Hepatocyte (in vitro differentiated cells): ENCODE results near the gene RTN3. TPM values are rescaled to one million over a fixed set of nuclear protein-coding genes. Genes with fewer than 3 reads are reported as not detected.

Source experiments
- DNase-seq: peaks from one replicate; pipeline ENCODE4 v3.0.0-alpha.2; 2016; ENCODE audit warnings: low spot score
- H2AFZ ChIP-seq: fragments of 200-600 bp; sonication (generic); 2 replicates; pipeline ENCODE4 v1.6.0; 2016; ENCODE audit warnings: antibody characterized with exemption, mild to moderate bottlenecking
- H3K27ac ChIP-seq: fragments of 200-600 bp; sonication (generic); 2 replicates; pipeline ENCODE4 v1.5.1; 2016; ENCODE audit warnings: mild to moderate bottlenecking
- H3K27me3 ChIP-seq: fragments of 200-600 bp; sonication (generic); 2 replicates; pipeline ENCODE4 v1.6.1; 2016
- H3K36me3 ChIP-seq: fragments of 200-600 bp; sonication (generic); replicated peaks from 2 replicates; pipeline ENCODE4 v1.5.1; 2016; ENCODE audit warnings: low read depth; ENCODE audit not compliant: insufficient read depth
- H3K4me1 ChIP-seq: fragments of 200-600 bp; sonication (generic); 2 replicates; pipeline ENCODE4 v1.5.1; 2016; ENCODE audit warnings: mild to moderate bottlenecking, moderate library complexity; ENCODE audit not compliant: insufficient read depth
- H3K4me2 ChIP-seq: fragments of 200-600 bp; sonication (generic); 2 replicates; pipeline ENCODE4 v1.6.0; 2016
- H3K4me3 ChIP-seq: fragments of 200-600 bp; sonication (generic); 2 replicates; pipeline ENCODE4 v1.5.1; 2016; ENCODE audit warnings: mild to moderate bottlenecking
- H3K79me2 ChIP-seq: fragments of 200-600 bp; sonication (generic); 2 replicates; pipeline ENCODE4 v1.6.0; 2017; ENCODE audit warnings: mild to moderate bottlenecking
- H3K9me2 ChIP-seq: fragments of 200-600 bp; sonication (generic); replicated peaks from 2 replicates; pipeline ENCODE4 v1.6.0; 2017; ENCODE audit warnings: mild to moderate bottlenecking; ENCODE audit not compliant: insufficient read depth
- H3K9me3 ChIP-seq: fragments of 200-600 bp; sonication (generic); 2 replicates; pipeline ENCODE4 v1.5.1; 2016; ENCODE audit warnings: low read depth, mild to moderate bottlenecking
- H4K20me1 ChIP-seq: fragments of 200-600 bp; sonication (generic); 2 replicates; pipeline ENCODE4 v1.6.0; 2016; ENCODE audit warnings: mild to moderate bottlenecking; ENCODE audit not compliant: insufficient read depth, poor library complexity, severe bottlenecking
- EZH2 ChIP-seq: fragments of 200-600 bp; sonication (generic); IDR thresholded peaks from 2 replicates; pipeline ENCODE4 v1.6.1; 2016; ENCODE audit warnings: antibody characterized with exemption, mild to moderate bottlenecking, borderline replicate concordance
- EZH2phosphoT487 ChIP-seq: fragments of 200-600 bp; sonication (generic); IDR thresholded peaks from one replicate; pipeline ENCODE4 v1.6.1; 2018; ENCODE audit warnings: antibody characterized with exemption, mild to moderate bottlenecking, low read depth, moderate library complexity; ENCODE audit not compliant: unreplicated experiment, severe bottlenecking
- WGBS: methylation state at CpG from one replicate; pipeline ENCODE4 v1.1.6; 2016; ENCODE audit warnings: low lambda C conversion rate; ENCODE audit errors: missing lambda C conversion rate; 5-methylcytosine and 5-hydroxymethylcytosine counted together
- polyA plus RNA-seq: library from polyadenylated mRNA; unstranded; fragments of >200 nt; fragmentation: Nextera tagmentation; extraction: Ambion mirVana; gene quantifications from 2 replicates; pipeline ENCODE4 v1.2.1, GENCODE V29; 2016
- total RNA-seq: library from RNA; depleted of rRNA; stranded (reverse); fragments of >200 nt; gene quantifications from 2 replicates; pipeline ENCODE4 v1.2.3, GENCODE V29; 2014
- TF ChIP-seq, protein P1 (sequence below): fragments of 200-600 bp; sonication (generic); IDR thresholded peaks from 2 replicates; pipeline ENCODE4 v1.5.1; 2016; ENCODE audit warnings: antibody characterized with exemption, mild to moderate bottlenecking; ENCODE audit not compliant: poor library complexity

The RTN3 gene
- total and polyA plus RNA-seq, 2 experiments from 2014 or later: 84.0 to 89.9 TPM

DNA sequence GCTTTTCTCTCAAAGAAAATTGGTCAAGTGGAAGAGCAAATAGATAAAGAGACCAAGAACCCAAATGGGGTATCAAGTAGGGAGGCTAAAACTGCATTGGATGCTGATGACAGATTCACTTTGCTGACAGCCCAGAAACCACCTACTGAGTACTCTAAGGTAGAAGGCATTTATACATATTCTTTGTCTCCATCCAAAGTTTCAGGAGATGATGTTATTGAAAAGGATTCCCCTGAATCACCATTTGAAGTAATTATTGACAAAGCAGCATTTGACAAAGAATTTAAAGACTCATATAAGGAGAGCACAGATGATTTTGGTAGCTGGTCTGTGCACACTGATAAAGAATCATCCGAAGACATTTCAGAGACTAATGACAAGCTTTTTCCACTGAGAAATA, 37.7 kb downstream of the RTN3 start:
- Histone ChIP-seq H3K36me3 (no peaks in the 10 kb centered on the region), H3K9me2 (no peaks in the 10 kb centered on the region), H3K4me1 (no peaks in the 10 kb centered on the region), H3K27ac (no peak overlapping the region), H3K4me3 (no peak overlapping the region), H3K27me3 (no peaks in the 10 kb centered on the region), H2AFZ (no peak overlapping the region), H3K4me2 (no peak overlapping the region), H3K9me3 (no peaks in the 10 kb centered on the region), H4K20me1 (no peaks in the 10 kb centered on the region), H3K79me2 (peaks cover 68% of the 10 kb centered on the region)
- DNase-seq: no peak
- WGBS: 100% methylated on average over 1 of the region's 1 CpG
- TF ChIP-seq EZH2phosphoT487: no peak
- TF ChIP-seq EZH2: no peak
- TF ChIP-seq, protein P1, sequence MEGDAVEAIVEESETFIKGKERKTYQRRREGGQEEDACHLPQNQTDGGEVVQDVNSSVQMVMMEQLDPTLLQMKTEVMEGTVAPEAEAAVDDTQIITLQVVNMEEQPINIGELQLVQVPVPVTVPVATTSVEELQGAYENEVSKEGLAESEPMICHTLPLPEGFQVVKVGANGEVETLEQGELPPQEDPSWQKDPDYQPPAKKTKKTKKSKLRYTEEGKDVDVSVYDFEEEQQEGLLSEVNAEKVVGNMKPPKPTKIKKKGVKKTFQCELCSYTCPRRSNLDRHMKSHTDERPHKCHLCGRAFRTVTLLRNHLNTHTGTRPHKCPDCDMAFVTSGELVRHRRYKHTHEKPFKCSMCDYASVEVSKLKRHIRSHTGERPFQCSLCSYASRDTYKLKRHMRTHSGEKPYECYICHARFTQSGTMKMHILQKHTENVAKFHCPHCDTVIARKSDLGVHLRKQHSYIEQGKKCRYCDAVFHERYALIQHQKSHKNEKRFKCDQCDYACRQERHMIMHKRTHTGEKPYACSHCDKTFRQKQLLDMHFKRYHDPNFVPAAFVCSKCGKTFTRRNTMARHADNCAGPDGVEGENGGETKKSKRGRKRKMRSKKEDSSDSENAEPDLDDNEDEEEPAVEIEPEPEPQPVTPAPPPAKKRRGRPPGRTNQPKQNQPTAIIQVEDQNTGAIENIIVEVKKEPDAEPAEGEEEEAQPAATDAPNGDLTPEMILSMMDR: no peak

DNA sequence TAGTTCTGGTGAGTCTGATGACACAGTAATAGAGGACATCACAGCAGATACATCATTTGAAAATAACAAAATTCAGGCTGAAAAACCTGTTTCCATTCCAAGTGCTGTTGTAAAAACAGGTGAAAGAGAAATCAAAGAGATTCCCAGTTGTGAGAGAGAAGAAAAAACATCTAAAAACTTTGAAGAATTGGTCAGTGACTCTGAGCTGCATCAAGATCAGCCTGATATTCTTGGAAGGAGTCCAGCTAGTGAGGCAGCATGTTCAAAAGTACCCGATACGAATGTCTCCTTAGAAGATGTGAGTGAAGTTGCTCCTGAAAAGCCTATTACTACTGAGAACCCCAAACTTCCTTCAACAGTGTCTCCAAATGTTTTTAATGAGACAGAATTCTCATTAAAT, 38.7 kb downstream of the RTN3 start:
- WGBS: 75% methylated on average over 2 of the region's 2 CpGs
- H3K4me3 ChIP-seq: no peak overlapping the region
- H3K79me2 ChIP-seq: peaks cover 63% of the 10 kb centered on the region
- H2AFZ ChIP-seq: no peak overlapping the region
- no peaks in the 10 kb centered on the region for H3K4me1 ChIP-seq
- H3K4me2 ChIP-seq: no peak overlapping the region
- no peaks in the 10 kb centered on the region for H4K20me1 ChIP-seq
- H3K27ac ChIP-seq: no peak overlapping the region
- no peak for DNase-seq
- H3K9me2 ChIP-seq: no peaks in the 10 kb centered on the region
- TF ChIP-seq EZH2 (no peak), EZH2phosphoT487 (no peak)
- TF ChIP-seq, protein P1: no peak
- no peaks in the 10 kb centered on the region for H3K9me3 ChIP-seq
- H3K27me3 ChIP-seq: no peaks in the 10 kb centered on the region
- no peaks in the 10 kb centered on the region for H3K36me3 ChIP-seq

DNA sequence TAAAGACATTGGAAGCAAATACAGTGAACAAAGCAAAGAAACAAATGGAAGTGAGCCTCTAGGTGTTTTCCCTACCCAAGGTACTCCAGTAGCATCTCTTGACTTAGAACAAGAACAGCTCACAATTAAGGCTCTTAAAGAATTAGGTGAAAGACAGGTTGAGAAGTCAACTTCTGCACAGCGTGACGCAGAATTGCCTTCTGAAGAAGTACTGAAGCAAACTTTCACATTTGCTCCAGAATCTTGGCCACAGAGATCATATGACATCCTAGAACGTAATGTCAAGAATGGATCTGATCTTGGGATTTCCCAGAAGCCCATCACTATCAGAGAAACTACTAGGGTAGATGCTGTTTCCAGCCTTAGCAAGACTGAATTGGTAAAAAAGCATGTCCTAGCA, 39.3 kb downstream of the RTN3 start:
- Histone ChIP-seq H4K20me1 (no peaks in the 10 kb centered on the region), H3K4me2 (no peak overlapping the region), H3K9me2 (no peaks in the 10 kb centered on the region), H3K9me3 (no peaks in the 10 kb centered on the region), H3K27ac (no peak overlapping the region), H3K4me1 (no peaks in the 10 kb centered on the region), H3K27me3 (no peaks in the 10 kb centered on the region), H2AFZ (no peak overlapping the region), H3K79me2 (peaks cover 62% of the 10 kb centered on the region), H3K36me3 (no peaks in the 10 kb centered on the region), H3K4me3 (no peak overlapping the region)
- DNase-seq: no peak
- WGBS: 91% methylated on average over 3 of the region's 3 CpGs
- TF ChIP-seq EZH2phosphoT487: no peak
- TF ChIP-seq, protein P1: no peak
- no peak for TF ChIP-seq EZH2

DNA sequence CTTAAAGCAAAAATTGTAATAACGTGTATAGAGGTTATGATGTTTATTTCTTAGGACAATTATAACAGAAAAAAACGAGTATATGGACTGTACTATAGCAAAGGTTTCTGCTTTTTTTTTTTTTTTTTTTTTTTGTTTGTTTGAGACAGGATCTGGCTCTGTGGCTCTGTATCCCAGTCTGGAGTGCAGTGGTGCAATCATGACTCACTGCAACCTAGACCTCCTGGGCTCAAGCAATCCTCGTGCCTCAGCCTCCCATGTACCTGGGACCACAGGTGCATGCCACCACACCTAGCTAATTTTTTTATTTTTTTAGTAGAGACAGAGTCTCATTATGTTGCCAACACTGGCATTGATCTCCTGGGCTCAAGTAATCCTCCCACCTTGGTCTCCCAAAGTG, 48.0 kb downstream of the RTN3 start:
- Histone ChIP-seq H3K27me3 (no peaks in the 10 kb centered on the region), H3K4me1 (no peaks in the 10 kb centered on the region), H3K79me2 (peaks cover 28% of the 10 kb centered on the region), H3K4me2 (no peak overlapping the region), H4K20me1 (no peaks in the 10 kb centered on the region), H3K27ac (no peak overlapping the region), H3K9me3 (no peaks in the 10 kb centered on the region), H3K36me3 (no peaks in the 10 kb centered on the region), H3K4me3 (no peak overlapping the region), H3K9me2 (no peaks in the 10 kb centered on the region), H2AFZ (no peak overlapping the region)
- 90% methylated on average over 3 of the region's 3 CpGs for WGBS
- TF ChIP-seq, protein P1: no peak
- TF ChIP-seq EZH2phosphoT487 (no peak), EZH2 (no peak)
- DNase-seq: no peak
